Stimulated activated CD4-positive, alpha-beta T cell treated with anti-CD3 and anti-CD28 coated beads, Interleukin-4, amount 100 ng/mL, for 4 hours (primary cell): ENCODE data around the gene UNC45B.
"Not testable (repeated sequence)": the region's sequence is repeated elsewhere in the genome, so short reads cannot be mapped to it uniquely, and the experiment has no call there.

ENCODE experiments used
- DNase-seq, 2 experiments: peaks; one replicate each; pipeline ENCODE4 v3.0.0-alpha.2; 2020

The UNC45B gene

GRCh38 chr17:35141681-35142466, 5.7 kb upstream of the UNC45B start, which contains the start of gene NLE1:
Gene NLE1 (minus strand): TSS chr17:35142303. CDS start chr17:35142275, 28 bp downstream.
- peak; percentile 86 to 89 for DNase-seq

- DNase-seq, result no peak
These were observed 5.2 kb upstream of the UNC45B start for GRCh38 chr17:35142467-35142796.

- DNase-seq, result no peak
These were observed 2.8 kb upstream of the UNC45B start for GRCh38 chr17:35144840-35145239.

DNA sequence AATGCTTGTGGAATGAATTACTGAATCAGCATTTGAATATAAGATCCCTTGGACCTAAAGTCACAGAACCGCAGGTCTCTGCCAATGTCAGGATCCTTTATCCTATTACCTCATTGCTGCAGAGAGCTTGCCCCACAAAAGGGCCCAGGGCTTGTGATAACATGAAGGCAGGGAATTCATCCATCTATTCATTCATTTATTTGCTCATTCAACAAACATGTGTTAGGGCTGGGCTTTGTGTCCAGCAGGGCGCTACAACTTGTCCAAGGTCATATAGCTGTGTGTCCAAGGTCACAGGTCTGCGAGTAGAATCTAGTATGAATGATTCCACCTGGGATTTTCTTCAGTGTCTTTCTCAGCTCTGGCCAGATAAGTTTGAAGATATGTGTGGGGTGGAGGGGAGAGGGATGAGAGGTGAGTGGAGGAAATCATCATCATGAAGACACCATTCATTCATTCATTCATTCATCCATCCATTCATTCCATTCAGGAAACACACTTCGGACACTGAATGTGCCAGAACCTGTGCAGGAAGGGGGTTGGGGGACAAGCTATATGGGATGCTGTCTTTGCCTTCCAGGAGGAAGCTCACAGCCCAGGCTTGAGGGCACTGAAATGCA, 1.3 kb upstream of the UNC45B start:
- no peak for DNase-seq

DNA sequence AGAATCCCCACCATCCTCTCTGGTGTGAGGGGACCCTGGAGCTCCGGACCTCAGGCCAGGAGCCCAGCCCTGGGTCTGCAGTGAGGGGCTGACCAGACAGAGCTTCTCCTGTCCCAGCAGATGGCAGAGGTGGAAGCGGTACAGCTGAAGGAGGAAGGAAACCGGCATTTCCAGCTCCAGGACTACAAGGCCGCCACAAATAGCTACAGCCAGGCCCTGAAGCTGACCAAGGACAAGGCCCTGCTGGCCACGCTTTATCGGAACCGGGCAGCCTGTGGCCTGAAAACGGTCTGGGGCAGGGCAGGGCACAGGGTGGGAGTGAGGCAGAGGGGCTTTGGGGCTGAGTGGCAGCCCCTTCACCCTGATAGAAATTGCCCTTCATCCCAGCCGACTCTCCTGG, 527 bp downstream of the UNC45B start:
- DNase-seq, result no peak

GRCh38 chr17:35149941-35150340, 2.3 kb downstream of the UNC45B start:
- no peak for DNase-seq

GRCh38 chr17:35151080-35151479, 3.5 kb downstream of the UNC45B start:
- not testable (repeated sequence) for DNase-seq

DNA sequence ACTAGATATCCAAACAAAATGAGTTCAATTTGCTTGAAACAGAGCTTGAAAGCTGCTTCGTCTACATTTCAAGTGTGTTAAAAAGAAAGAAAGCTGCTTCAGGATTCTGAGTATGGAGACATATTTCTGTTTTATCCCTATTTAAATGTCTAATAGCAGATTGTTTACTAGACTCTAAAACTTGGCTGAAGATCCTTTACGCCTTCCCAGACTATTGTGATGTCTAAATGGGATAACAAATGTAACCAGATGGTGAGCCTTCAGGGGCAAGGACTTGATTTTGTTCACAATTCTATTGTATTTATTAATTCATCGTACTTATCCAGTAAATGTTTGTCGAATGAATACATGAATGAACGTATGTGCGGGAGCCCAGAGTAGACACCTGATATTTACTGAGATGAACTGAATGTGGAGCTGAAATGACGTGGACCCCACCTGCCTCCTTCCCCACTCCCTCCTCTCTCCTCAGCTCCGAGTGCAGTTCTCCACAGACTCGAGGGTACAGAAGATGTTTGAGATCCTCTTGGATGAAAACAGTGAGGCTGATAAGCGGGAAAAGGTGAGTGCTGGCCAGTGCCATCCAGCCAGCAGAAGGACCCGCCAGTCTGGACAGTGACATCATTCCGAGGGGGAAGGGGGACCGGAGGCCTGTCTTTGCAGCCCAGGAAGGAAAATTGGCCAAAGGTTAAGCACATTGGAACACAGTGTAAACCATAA, 5.0 kb downstream of the UNC45B start:
- DNase-seq, result no peak

- DNase-seq, result no peak
These were observed 6.9 kb downstream of the UNC45B start for GRCh38 chr17:35154196-35155165.

- no peak for DNase-seq
These were observed 7.6 kb downstream of the UNC45B start for GRCh38 chr17:35155246-35155645.

DNA sequence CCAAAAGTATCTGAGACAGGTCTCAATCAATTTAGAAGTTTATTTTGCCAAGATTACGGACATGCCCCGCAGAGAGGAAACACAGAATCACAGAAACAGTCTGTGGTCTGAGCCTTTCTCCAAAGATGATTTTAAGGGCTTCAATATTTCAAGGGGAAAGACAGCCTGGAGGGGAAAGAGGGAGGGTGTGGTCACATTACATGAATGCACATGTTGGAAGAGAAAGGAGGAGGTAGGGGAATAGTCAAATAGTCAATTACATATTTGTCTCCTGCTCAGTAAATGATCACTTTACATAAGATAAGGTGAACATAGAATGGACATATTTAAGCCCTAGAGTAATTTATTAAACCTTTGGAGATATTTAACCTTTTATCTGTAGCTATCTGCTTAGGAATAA, 12.3 kb downstream of the UNC45B start:
- DNase-seq, result no peak

DNA sequence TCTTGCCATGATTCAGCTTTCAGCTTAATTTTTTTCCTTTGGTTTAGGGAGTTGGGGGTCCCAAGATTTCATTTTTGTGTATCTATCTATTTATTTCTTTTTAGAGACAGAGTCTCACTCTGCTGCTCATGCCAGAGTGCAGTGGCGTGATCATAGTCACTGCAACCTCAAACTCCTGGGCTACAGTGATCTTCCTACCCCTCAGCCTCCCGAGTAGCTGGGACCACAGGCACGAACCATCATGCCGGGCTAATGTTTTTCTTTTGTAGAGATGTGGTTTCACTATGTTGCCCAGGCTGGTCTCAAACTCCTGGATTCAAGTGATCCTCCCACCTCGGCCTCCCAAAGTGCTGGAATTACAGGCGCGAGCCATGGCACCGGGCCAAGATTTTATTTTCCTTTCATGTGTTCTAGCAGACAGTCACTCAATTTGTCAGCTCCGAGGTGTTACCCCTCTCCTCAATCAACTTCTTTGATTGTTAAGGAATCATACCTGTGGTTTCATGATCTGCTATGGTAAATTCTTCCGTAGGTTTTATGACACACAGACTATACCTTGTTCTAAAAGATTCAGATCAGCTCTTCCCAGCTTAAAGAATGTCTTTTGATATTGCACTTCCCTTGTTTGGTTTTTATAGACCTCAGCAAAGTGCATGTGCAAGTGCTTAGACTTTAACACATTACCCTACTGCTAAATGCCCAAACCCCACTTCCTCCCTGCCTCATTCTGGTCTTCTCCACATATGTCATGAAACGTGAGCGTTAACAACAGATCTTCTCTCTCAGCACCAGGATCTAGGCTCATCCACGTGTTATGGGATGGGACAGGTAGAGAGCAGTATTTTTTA, 13.0 kb downstream of the UNC45B start:
- DNase-seq, result peak; percentile 22 to 47

DNA sequence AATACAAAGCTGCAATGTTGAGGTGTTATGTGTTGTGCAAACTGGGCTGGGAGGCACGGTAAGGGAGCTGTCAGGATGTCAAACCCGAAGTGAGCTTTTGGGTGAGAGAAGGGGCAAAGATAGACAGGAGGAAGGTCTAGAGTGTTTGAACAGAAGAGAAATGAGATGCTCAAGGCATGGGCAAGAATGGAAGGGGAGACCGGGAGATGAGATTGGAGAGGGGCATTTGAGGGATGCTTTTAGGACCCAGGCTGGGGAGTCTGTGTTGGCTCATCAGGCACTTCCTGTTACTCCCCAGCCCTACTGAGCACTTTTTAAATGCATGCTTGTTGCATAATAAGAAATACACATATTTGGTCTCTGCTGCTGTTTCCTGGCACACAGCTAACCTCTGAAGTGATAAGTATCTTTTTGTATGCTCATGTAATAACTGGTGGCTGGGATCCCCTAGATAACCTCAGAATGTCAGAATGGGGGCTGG, 13.7 kb downstream of the UNC45B start:
- DNase-seq, result no peak

DNA sequence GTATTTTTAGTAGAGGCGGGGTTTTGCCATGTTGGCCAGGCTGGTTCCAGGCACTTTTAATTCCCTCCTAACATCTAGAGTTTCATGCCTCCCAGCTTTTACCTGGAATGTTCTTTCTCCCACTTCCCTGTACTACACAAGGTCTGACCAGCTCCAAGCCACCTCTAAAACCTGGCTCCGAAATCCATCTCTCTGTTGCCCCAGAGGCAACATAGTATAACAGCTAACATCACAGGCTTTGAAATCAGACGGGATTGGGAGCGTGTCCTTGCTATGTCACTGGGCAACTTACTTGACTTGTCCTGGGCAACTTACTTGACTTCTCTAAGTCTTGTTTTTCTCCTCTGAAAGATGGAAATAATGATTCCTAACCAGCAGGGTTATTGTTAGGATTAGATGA, 15.1 kb downstream of the UNC45B start:
- no peak for DNase-seq

DNA sequence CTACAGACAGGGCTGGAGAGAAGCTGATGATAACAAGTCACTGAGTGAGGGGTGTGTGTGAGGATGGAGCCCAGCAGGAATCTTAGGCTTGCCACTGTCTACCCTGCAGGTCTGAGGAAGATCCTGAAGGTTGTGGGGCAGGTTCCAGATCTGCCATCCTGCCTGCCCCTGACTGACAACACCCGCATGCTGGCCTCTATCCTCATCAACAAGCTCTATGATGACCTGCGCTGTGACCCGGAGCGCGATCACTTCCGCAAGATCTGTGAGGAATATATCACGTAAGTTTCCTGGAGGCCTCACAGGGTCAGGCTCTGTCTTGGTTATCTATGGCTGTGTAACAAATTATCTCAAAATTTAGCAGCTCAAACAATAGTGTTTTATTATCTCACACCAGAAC, 16.3 kb downstream of the UNC45B start:
- DNase-seq, result no peak

DNA sequence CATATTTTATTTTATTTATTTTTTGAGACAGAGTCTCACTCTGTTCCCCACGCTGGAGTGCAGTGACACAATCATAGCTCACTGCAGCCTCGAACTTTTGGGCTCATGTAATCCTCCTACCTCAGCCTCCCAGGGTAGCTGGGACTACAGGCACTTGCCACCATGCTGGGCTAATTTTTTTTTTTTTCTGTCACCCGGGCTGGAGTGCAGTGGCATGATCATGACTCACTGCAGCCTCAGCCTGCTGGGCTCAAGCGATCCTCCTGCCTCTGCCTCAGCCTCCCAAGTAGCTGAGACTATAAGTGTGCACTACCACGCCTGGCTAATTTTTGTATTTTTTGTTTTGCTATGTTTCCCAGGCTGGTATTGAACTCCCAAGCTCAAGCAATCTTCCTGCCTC, 17.1 kb downstream of the UNC45B start:
- no peak for DNase-seq

- DNase-seq, result no peak
These were observed 18.9 kb downstream of the UNC45B start for GRCh38 chr17:35166526-35166925.

DNA sequence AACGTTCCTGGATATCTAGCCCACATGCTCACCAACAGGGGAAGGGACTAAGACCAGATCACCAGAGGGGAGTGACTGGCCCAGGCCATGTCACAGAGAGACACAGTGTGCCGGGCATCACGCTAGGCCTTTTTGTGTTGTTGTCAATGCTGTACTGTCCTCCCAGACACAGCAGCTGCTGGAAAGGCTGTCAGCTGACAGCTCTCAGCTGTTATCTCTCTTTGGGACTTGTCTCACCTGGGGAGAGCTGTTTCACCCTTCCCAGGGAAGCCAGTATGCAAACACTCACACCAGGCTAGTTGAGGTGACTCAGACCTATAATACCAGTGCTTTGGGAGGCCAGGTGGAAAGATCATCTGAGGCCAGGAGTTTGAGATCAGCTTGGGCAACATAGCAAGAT, 19.4 kb downstream of the UNC45B start:
- no peak for DNase-seq

DNA sequence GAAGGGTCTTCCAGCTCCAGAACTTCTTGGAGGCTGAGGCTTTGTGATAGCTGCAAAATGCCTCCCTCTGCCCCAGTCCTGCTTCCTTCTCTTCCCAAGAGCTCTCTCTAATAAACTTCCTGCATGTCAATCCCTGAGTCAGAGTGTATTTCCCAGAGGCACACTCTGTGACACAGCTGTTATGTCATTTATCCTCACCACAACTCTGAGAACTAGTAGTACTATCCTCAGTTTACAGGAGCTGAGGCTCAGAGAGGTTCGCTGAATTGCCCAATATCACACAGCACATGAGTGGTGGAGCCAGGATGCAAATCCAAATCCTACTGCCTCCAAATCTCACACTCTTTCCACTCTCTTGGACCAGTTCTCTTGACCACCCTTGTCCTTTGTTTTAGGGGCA, 20.0 kb downstream of the UNC45B start:
- no peak for DNase-seq

DNA sequence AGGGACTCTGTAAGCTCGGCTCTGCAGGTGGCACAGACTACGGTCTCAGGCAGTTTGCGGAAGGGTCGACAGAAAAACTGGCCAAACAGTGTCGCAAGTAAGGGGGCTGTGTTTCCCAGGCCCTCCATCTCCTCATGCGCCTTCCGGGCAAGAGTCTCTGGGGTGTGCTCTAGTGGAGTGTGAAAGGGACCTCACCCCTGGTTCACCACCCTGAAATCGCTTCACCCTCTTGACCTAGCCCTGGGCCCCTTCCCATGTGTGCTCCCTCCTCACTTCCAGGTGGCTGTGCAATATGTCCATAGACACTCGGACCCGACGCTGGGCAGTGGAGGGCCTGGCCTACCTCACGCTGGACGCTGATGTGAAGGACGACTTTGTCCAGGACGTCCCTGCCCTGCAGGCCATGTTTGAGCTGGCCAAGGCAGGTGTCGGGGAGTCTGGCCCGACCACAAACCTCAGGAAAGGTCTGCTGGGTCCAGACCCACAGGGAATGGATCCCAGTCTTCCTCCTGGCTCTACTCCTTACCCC, 22.3 kb downstream of the UNC45B start:
- DNase-seq, result no peak
